GM12892 (cell line): ENCODE results near the gene SKA1.
"Not testable (repeated sequence)": the region's sequence is repeated elsewhere in the genome, so short reads cannot be mapped to it uniquely, and the experiment has no call there.

Experiments used
- POLR2A ChIP-seq: IDR thresholded peaks from 2 replicates; pipeline ENCODE4 v1.6.1; 2011; ENCODE audit warnings: low read depth, low read length, control low read depth
- POLR2AphosphoS5 ChIP-seq: IDR thresholded peaks from 2 replicates; pipeline ENCODE4 v1.6.1; 2011; ENCODE audit warnings: low read depth, low read length, control low read depth

GRCh38 chr18:50400438-50400837 is 25.6 kb downstream of the SKA1 start:
- TF ChIP-seq POLR2A, POLR2AphosphoS5: not testable (repeated sequence)
